ENCODE measurements around the gene PKNOX1.
A peak's percentile ranks its signal among the peaks of the same experiment; 100 is the strongest.
"Not testable (repeated sequence)": the region's sequence is repeated elsewhere in the genome, so short reads cannot be mapped to it uniquely, and the experiment has no call there.

The PKNOX1 gene

DNA sequence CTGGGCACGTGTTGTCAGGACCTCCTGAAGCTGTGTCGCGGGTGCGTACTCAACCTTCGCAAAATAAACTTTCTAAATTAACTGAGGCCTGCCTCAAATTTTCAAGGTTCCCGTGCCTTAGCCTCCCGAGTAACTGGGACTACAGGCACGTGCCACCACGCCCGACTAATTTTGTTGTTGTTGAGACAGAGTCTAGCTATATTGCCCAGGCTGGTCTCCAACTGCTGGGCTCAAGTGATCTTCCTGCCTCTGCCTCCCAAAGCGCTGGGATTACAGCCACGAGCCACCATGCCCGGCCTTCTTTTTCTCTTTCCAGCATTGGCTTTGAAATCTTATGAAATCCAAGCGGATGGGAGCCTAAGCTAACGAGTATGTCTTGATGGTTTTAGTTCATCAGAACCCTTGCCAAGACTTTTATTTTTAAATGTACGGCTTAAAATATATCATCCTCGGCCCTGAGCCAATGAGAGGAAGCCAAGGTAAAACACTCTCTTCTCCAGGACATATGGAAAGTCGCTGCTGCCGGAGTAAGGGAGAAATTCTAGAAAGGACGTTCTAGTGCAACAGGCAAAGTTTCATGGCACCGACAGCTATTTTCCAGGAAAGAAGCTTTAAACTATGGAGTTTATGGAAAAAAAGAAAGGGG is 36.3 kb upstream of the PKNOX1 start:
- no peak for DNase-seq (ENCODE audit: low read depth)
- TF ChIP-seq, protein P1, sequence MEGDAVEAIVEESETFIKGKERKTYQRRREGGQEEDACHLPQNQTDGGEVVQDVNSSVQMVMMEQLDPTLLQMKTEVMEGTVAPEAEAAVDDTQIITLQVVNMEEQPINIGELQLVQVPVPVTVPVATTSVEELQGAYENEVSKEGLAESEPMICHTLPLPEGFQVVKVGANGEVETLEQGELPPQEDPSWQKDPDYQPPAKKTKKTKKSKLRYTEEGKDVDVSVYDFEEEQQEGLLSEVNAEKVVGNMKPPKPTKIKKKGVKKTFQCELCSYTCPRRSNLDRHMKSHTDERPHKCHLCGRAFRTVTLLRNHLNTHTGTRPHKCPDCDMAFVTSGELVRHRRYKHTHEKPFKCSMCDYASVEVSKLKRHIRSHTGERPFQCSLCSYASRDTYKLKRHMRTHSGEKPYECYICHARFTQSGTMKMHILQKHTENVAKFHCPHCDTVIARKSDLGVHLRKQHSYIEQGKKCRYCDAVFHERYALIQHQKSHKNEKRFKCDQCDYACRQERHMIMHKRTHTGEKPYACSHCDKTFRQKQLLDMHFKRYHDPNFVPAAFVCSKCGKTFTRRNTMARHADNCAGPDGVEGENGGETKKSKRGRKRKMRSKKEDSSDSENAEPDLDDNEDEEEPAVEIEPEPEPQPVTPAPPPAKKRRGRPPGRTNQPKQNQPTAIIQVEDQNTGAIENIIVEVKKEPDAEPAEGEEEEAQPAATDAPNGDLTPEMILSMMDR (IDR thresholded peaks at IDR 0.05; ENCODE audit: control insufficient read depth, extremely low read depth, insufficient read depth): no peak
- no peak overlapping the region for H3K4me3 ChIP-seq (ENCODE audit: low read depth, low read length)

DNA sequence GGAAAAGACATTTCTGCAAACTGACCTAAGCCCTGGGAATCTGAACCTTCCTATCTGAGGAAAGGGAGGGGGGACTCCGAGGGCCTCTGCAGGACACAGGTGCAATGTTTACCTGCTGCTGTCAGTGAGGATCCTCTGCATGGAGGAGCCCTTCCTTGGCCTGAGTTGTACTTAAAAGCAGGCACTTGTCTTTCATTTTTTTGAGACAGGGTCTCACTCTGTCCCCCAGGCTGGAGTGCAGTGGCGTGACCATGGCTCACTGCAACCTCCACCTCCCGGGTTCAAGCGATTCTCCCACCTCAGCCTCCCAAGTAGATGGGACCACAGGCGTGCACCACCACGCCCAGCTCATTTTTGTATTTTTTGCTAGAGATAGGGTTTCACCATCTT is 35.8 kb upstream of the PKNOX1 start:
- DNase-seq (ENCODE audit: low read depth); H3K4me3 ChIP-seq (ENCODE audit: low read depth, low read length): not testable (repeated sequence)

DNA sequence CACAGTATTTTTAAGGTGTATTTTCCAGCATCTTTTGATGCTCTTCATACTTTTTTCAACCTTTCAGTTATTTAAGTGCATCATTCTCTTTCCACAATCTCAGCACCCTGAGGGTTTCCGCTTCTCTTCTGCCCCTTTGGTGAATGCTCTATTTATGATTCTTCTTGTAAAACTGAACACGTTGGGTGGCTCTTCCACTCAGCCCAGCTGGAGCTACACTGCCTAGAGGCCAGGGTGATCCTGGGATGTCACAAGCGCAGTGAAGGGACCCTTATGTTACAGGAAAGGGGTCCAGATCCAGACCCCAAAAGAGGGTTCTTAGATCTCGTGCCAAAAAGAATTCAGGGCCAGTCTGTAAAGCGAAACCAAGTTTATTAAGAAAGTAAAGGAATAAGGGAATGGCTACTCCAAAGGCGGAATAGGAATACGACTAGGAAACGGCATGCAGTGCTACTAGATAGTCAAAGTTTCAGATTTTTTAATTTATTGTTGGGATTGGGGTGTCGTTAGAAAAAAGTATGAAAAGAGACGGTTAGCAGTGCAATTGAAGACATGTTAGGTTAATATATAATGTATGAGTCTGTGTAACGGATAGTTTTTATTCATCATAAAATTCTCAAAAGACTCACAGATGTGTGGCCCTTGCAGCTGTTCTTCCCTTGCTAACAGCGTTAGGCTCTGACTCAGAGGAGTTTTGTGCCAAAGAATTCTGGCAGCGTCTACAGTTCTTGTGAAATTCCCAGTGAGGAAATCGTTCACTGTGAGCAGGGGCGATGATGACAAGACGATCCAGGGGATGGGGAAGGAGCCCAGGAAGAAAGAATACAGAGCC is 34.6 kb upstream of the PKNOX1 start:
- peak; percentile 70 for DNase-seq (ENCODE audit: low read depth)
- H3K4me3 ChIP-seq (ENCODE audit: low read depth, low read length): no peak overlapping the region
- TF ChIP-seq, protein P1 (IDR thresholded peaks at IDR 0.05; ENCODE audit: control insufficient read depth, extremely low read depth, insufficient read depth): no peak

GRCh38 chr21:42941696-42942085 is 32.7 kb upstream of the PKNOX1 start:
- no peak for DNase-seq (ENCODE audit: low read depth)
- TF ChIP-seq, protein P1 (IDR thresholded peaks at IDR 0.05; ENCODE audit: control insufficient read depth, extremely low read depth, insufficient read depth): no peak
- H3K4me3 ChIP-seq (ENCODE audit: low read depth, low read length): no peak overlapping the region

- no peak for DNase-seq (ENCODE audit: low read depth)
- H3K4me3 ChIP-seq (ENCODE audit: low read depth, low read length): no peak overlapping the region
- TF ChIP-seq, protein P1 (IDR thresholded peaks at IDR 0.05; ENCODE audit: control insufficient read depth, extremely low read depth, insufficient read depth): no peak
Measured at GRCh38 chr21:42942244-42942643, 32.1 kb upstream of the PKNOX1 start.

GRCh38 chr21:42949094-42949755 is 25.1 kb upstream of the PKNOX1 start:
- not testable (repeated sequence) for DNase-seq (ENCODE audit: low read depth); H3K4me3 ChIP-seq (ENCODE audit: low read depth, low read length)

GRCh38 chr21:42951193-42951592 is 23.2 kb upstream of the PKNOX1 start:
- DNase-seq (ENCODE audit: low read depth); H3K4me3 ChIP-seq (ENCODE audit: low read depth, low read length): not testable (repeated sequence)

GRCh38 chr21:42956824-42957630 is 17.3 kb upstream of the PKNOX1 start:
- TF ChIP-seq, protein P1 (IDR thresholded peaks at IDR 0.05; ENCODE audit: control insufficient read depth, extremely low read depth, insufficient read depth): no peak
- H3K4me3 ChIP-seq (ENCODE audit: low read depth, low read length): no peak overlapping the region
- DNase-seq (ENCODE audit: low read depth): no peak

DNA sequence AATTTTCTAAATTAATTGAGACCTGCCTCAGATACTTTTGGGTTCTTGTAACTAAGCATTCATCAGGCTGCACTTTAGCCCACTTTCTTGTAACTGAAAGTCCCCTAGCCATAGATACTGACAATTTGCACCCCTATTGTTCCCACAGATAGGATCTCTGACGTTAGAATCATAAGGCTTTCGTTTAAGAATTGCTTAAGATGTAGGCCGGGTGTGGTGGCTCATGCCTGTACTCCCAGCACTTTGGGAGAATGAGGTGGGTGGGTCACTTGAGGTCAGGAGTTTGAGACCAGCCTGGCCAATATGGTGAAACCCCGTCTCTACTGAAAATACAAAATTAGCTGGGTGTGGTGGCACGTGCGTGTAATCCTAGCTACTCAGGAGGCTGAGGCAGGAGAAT is 16.2 kb upstream of the PKNOX1 start:
- H3K4me3 ChIP-seq (ENCODE audit: low read depth, low read length); DNase-seq (ENCODE audit: low read depth): not testable (repeated sequence)

All from LNCaP clone FGC (cell line).